Activated T-helper 17 cell treated with anti-CD3 and anti-CD28 coated beads, Interleukin-2, amount 50 U/mL, for 72 hours (primary cell): Measurements from ENCODE around the gene PYROXD2. TPM values are rescaled to one million over a fixed set of nuclear protein-coding genes. Genes with fewer than 3 reads are reported as not detected.
A peak's percentile ranks its signal among the peaks of the same experiment; 100 is the strongest.

ENCODE experiments used
- ATAC-seq: fragments of 150-1000 bp; cut with Tn5 transposase; replicated peaks from 2 replicates; pipeline ENCODE4 v1.10.0; 2021; ENCODE audit warnings: mild to moderate bottlenecking, moderate library complexity
- H3K27ac Mint-ChIP-seq: one replicate; pipeline ENCODE4 v1.8.0; 2022; ENCODE audit warnings: mixed read lengths
- H3K27me3 Mint-ChIP-seq: one replicate; pipeline ENCODE4 v1.8.0; 2022; ENCODE audit warnings: mixed read lengths
- H3K36me3 Mint-ChIP-seq: one replicate; pipeline ENCODE4 v1.8.0; 2022; ENCODE audit warnings: low read depth, mild to moderate bottlenecking, mixed read lengths
- H3K4me1 Mint-ChIP-seq: one replicate; pipeline ENCODE4 v1.8.0; 2022; ENCODE audit warnings: mixed read lengths
- H3K4me3 Mint-ChIP-seq: one replicate; pipeline ENCODE4 v1.8.0; 2022; ENCODE audit warnings: mild to moderate bottlenecking, mixed read lengths
- H3K9me3 Mint-ChIP-seq: one replicate; pipeline ENCODE4 v1.8.0; 2022; ENCODE audit warnings: mixed read lengths
- total RNA-seq, 2 donors: library from RNA; stranded (reverse); gene quantifications; one replicate each; pipeline ENCODE4 v1.2.3, GENCODE V29; 2022

PYROXD2 gene
- total RNA-seq, 2 donors from 2014 or later, result 5.1 to 7.0 TPM

DNA sequence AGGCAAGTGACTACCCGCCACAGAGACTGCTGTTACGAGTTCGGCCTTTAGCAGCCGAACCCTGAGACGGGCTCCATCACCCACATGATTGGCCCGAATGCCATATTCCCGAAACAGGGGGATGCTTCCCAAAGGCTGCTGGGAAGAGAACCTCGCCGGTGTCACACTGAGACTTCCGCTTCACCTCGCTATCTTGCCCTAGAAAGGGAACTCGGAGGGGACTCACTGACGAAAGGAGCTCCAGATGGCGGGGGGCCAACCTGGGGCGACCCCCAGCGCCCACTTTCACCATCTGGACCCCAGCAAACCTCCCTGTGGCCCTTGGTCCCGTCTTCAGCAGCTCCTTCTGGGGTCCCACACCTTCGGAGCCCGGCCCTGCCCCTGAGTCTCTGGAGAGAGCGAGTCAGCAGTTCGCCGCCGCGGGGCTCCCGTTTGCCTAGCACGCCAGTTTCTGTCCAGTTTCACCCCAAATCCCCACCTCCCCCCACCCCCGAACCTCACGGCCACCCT is 31.2 kb upstream of the PYROXD2 start:
- Mint-ChIP-seq H3K4me1 (peaks cover 30% of the 10 kb centered on the region), H3K27ac (peak overlapping the region; percentile 92), H3K9me3 (no peaks in the 10 kb centered on the region), H3K36me3 (peaks cover 50% of the 10 kb centered on the region), H3K4me3 (peak overlapping the region; percentile 87), H3K27me3 (peaks cover 3% of the 10 kb centered on the region)
- peak; percentile 66 for ATAC-seq

DNA sequence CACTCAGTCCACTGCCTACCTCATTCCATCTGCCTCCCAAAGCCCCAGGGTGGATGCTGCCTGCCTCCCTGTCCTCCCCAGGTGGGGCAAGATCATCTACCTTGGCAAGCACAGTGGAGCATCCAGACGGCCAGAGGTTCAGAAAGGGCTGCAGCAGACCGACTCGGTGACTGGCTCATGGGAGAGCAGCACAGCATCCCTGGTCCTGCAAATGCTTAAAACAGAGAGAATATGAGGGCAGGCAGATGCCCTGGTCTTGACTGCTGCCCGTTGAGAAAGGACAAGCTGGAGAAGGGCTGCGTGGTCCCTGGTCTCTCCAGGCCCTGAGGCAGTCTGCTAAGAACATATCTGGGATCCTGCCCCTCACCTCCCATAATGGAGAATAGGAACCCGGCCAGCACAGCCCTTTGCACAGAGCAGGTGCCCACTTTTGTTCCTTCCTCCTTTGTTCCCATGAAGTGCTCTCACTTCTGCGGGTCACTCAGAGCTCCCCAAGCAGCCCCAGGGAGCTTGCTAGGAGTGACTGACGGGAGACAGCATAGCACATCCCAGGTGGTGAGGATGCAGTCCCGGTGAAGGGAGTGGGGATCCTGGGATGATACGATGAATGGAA is 30.3 kb upstream of the PYROXD2 start:
- H3K27ac Mint-ChIP-seq, result peak overlapping the region; percentile 92
- no peaks in the 10 kb centered on the region for H3K9me3 Mint-ChIP-seq
- peaks cover 30% of the 10 kb centered on the region for H3K4me1 Mint-ChIP-seq
- peak overlapping the region; percentile 87 for H3K4me3 Mint-ChIP-seq
- H3K27me3 Mint-ChIP-seq, result no peaks in the 10 kb centered on the region
- no peak for ATAC-seq
- H3K36me3 Mint-ChIP-seq, result peaks cover 59% of the 10 kb centered on the region

DNA sequence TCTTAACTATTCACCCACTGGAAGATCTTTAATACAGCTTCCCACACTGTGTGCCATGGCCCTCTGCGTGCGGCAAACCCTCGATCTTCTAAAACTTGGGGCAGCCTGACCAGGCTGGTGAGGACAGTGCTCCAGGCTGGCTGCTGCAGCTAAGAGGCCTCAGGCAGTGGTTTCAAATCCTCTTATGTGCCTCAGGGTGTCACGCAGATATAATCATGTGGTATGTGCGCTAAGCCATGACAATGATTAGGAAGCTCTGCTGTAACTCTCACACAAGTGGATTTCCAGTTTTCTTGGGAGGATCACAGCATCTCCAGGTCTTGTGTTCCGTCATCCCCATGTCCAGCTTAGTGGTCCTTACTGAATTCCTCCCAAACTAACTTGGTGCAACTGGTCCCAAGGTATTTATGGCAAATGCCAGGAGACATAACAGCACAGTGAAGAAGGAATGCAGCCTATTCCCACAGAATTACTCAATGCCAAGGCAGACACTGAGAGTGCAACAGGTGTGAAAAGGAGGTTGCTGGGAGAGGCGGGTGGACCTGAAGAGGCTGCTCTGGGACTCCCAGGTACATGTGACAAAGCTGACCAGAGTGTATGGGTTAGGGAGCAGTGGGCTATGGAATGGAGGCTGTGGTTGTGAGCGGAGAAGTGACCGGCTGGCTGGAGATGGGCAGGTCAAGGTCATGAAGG is 29.5 kb upstream of the PYROXD2 start:
- Mint-ChIP-seq H3K36me3 (peaks cover 68% of the 10 kb centered on the region), H3K27me3 (no peaks in the 10 kb centered on the region), H3K4me1 (peaks cover 30% of the 10 kb centered on the region), H3K9me3 (no peaks in the 10 kb centered on the region), H3K27ac (peak overlapping the region; percentile 92), H3K4me3 (peak overlapping the region; percentile 87)
- ATAC-seq, result no peak

- Mint-ChIP-seq H3K36me3 (peaks cover 99% of the 10 kb centered on the region), H3K27me3 (no peaks in the 10 kb centered on the region), H3K4me3 (no peak overlapping the region), H3K9me3 (no peaks in the 10 kb centered on the region), H3K27ac (peak overlapping the region; percentile 18), H3K4me1 (peaks cover 21% of the 10 kb centered on the region)
- ATAC-seq, result no peak
Measured at GRCh38 chr10:98438715-98439114, 23.7 kb upstream of the PYROXD2 start.

- ATAC-seq, result no peak
- Mint-ChIP-seq H3K27ac (no peak overlapping the region), H3K4me1 (peaks cover 8% of the 10 kb centered on the region), H3K27me3 (no peaks in the 10 kb centered on the region), H3K9me3 (no peaks in the 10 kb centered on the region), H3K36me3 (peaks cover 97% of the 10 kb centered on the region), H3K4me3 (no peak overlapping the region)
Measured at GRCh38 chr10:98436704-98437103, 21.7 kb upstream of the PYROXD2 start.

DNA sequence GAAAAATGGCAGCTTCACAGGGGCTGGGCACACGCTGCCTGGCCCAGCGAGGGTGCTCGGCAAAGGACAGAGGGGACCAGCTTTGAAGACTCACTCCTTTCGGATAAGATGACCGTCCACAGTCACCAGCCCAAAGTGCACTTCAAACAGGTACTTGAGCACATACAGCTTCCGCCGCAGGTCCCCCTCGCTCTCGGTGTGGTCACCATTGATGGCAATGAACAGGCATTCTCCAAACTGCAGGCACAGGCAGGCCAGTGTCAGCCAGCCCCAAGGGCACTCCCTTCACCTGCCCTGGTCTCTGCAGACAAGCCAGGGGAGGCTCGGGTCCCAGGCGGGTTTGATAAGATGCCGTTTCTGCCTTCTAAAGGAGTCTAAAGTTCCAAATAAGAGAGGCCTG is 20.2 kb upstream of the PYROXD2 start:
- ATAC-seq, result no peak
- no peak overlapping the region for H3K27ac Mint-ChIP-seq

DNA sequence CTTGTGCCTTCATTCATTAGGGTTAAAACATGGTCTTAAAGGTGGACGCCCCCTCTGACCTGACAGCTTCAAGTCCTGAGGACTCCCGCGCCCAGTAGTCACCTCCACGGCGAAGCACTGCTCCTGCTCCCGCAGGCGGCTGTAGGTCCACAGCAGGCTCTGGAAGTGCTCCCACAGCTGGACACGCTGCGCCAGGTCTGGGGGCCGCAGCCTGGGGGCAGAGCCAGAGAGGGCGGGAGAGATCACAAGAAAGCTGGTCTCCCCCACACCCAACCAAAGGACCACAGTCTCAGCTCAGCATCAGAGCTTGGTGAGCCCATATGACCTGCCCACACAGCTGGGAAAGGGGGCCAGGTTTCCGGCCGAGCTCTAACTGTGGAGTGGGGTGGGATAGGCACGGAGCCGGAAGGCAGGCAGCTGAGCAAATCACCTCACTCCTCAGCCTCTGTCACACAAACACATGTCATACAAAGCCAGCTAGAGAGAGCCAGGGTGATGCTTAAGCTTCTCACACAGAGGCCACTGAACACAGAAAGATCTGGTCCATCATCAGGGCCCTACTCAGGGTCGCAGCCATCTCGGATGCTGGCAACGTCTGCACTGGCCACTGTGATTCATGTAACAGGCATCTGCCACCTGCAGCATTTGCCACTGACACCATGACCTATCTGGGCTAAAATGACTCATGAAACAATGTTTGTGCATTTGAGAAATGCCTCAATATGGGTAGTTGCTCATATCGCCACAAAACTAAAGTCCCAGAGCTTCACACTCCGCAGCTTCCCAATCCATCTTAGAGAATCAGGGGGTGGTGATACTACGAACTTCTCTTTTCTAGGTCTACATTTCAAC is 19.1 kb upstream of the PYROXD2 start:
- H3K9me3 Mint-ChIP-seq, result no peaks in the 10 kb centered on the region
- no peak overlapping the region for H3K4me3 Mint-ChIP-seq
- peaks cover 91% of the 10 kb centered on the region for H3K36me3 Mint-ChIP-seq
- no peak for ATAC-seq
- no peak overlapping the region for H3K27ac Mint-ChIP-seq
- H3K4me1 Mint-ChIP-seq, result peaks cover 8% of the 10 kb centered on the region
- no peaks in the 10 kb centered on the region for H3K27me3 Mint-ChIP-seq

More for the DNA sequence above, 20.2 kb upstream of the PYROXD2 start:
- Mint-ChIP-seq H3K36me3 (peaks cover 97% of the 10 kb centered on the region), H3K4me3 (no peak overlapping the region), H3K9me3 (no peaks in the 10 kb centered on the region), H3K27me3 (no peaks in the 10 kb centered on the region), H3K4me1 (peaks cover 8% of the 10 kb centered on the region)

GRCh38 chr10:98433371-98433770 is 18.4 kb upstream of the PYROXD2 start:
- ATAC-seq, result no peak
- H3K9me3 Mint-ChIP-seq, result no peaks in the 10 kb centered on the region

DNA sequence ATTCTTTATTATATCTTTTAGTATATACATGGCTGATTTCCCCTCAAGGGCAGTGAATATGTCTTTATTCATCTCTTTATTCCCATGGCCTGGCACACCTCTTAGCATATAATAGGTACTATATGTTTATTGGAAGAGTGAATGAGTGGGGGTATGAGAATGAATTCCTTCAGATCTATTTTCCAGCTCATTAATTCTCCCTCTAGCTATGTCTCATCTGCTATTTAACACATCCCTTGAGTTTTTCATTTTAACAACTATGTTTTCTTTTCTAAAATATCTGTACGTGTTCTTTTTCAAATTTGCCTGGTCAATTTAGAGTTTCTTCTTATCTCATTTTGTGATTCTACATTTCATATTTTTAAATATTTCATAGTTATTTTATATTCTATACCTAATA is 17.3 kb upstream of the PYROXD2 start:
- Mint-ChIP-seq H3K27me3 (no peaks in the 10 kb centered on the region), H3K4me3 (no peak overlapping the region), H3K36me3 (peaks cover 90% of the 10 kb centered on the region), H3K4me1 (peaks cover 3% of the 10 kb centered on the region), H3K27ac (no peak overlapping the region), H3K9me3 (no peaks in the 10 kb centered on the region)
- ATAC-seq, result no peak

More at GRCh38 chr10:98433371-98433770, 18.4 kb upstream of the PYROXD2 start:
- Mint-ChIP-seq H3K4me3 (no peak overlapping the region), H3K27ac (no peak overlapping the region), H3K4me1 (peaks cover 6% of the 10 kb centered on the region), H3K27me3 (no peaks in the 10 kb centered on the region), H3K36me3 (peaks cover 90% of the 10 kb centered on the region)

DNA sequence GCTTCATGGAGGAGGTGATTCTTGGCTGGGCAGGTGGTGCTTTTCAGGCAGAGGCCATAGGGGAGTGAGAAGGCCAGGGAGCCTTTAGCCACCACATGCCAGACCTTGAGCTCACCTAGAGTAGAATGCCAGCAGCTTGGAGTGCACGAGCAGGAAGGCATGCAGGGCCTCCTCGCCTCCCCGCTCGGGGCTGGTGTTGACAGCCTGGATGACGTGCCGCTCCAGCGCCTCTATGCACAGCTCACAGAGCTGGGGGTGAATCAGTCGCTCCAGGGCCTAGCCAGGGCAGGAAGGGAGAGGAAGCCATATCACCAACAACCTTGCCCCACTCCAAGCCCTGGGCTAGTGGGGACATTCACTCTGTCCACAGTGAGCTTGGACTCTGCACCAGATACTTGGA is 16.0 kb upstream of the PYROXD2 start:
- Mint-ChIP-seq H3K36me3 (peaks cover 89% of the 10 kb centered on the region), H3K27me3 (no peaks in the 10 kb centered on the region), H3K9me3 (no peaks in the 10 kb centered on the region), H3K4me1 (peaks cover 3% of the 10 kb centered on the region), H3K27ac (peak overlapping the region; percentile 32), H3K4me3 (no peak overlapping the region)
- no peak for ATAC-seq

- no peak overlapping the region for H3K4me3 Mint-ChIP-seq
- H3K4me1 Mint-ChIP-seq, result peaks cover 3% of the 10 kb centered on the region
- H3K27ac Mint-ChIP-seq, result peak overlapping the region; percentile 32
- H3K9me3 Mint-ChIP-seq, result no peaks in the 10 kb centered on the region
- no peak for ATAC-seq
- H3K27me3 Mint-ChIP-seq, result no peaks in the 10 kb centered on the region
- peaks cover 83% of the 10 kb centered on the region for H3K36me3 Mint-ChIP-seq
Measured at GRCh38 chr10:98430427-98430826, 15.4 kb upstream of the PYROXD2 start.

GRCh38 chr10:98429320-98430072 is 14.5 kb upstream of the PYROXD2 start:
- H3K4me3 Mint-ChIP-seq, result no peak overlapping the region
- H3K36me3 Mint-ChIP-seq, result peaks cover 74% of the 10 kb centered on the region
- H3K4me1 Mint-ChIP-seq, result peaks cover 3% of the 10 kb centered on the region
- H3K9me3 Mint-ChIP-seq, result no peaks in the 10 kb centered on the region
- no peaks in the 10 kb centered on the region for H3K27me3 Mint-ChIP-seq
- no peak overlapping the region for H3K27ac Mint-ChIP-seq
- ATAC-seq, result no peak

- ATAC-seq, result no peak
- Mint-ChIP-seq H3K27ac (no peak overlapping the region), H3K4me1 (peaks cover 3% of the 10 kb centered on the region), H3K4me3 (no peak overlapping the region), H3K9me3 (no peaks in the 10 kb centered on the region), H3K27me3 (no peaks in the 10 kb centered on the region), H3K36me3 (peaks cover 59% of the 10 kb centered on the region)
Measured at GRCh38 chr10:98427011-98427515, 12.1 kb upstream of the PYROXD2 start.
